Neural cell (in vitro differentiated cells): ENCODE results near the gene DLG5. TPM values are rescaled to one million over a fixed set of nuclear protein-coding genes. Genes with fewer than 3 reads are reported as not detected.

Experiments
- H2AFZ ChIP-seq: fragments of 200-600, 300-800 bp; sonication (generic), shearing (Covaris generic); 2 replicates; pipeline ENCODE4 v1.6.0; 2014; ENCODE audit warnings: low read depth, mild to moderate bottlenecking, antibody characterized with exemption, low read length, moderate library complexity
- H3F3A ChIP-seq: fragments of 200-600 bp; shearing (Covaris generic); 2 replicates; pipeline ENCODE4 v1.6.1; 2016; ENCODE audit warnings: mild to moderate bottlenecking, moderate library complexity, mixed read lengths, antibody characterized with exemption, low read length; ENCODE audit not compliant: insufficient read depth, poor library complexity, severe bottlenecking
- H3K27ac ChIP-seq: fragments of 200-600, 300-800 bp; sonication (generic), shearing (Covaris generic); 2 replicates; pipeline ENCODE4 v1.5.1; 2014; ENCODE audit warnings: mild to moderate bottlenecking, low read length, moderate library complexity
- H3K27me3 ChIP-seq: fragments of 300-800, 200-600 bp; sonication (generic), shearing (Covaris generic); 2 replicates; pipeline ENCODE4 v1.6.0; 2014; ENCODE audit warnings: mild to moderate bottlenecking, low read depth, low read length, moderate library complexity; ENCODE audit not compliant: insufficient read depth
- H3K36me3 ChIP-seq: fragments of 300-800, 200-600 bp; sonication (generic), shearing (Covaris generic); 2 replicates; pipeline ENCODE4 v1.5.1; 2014; ENCODE audit warnings: mild to moderate bottlenecking, antibody characterized with exemption, low read length, moderate library complexity; ENCODE audit not compliant: insufficient read depth
- H3K4me2 ChIP-seq: fragments of 300-800, 200-600 bp; sonication (generic), shearing (Covaris generic); 2 replicates; pipeline ENCODE4 v1.6.0; 2014; ENCODE audit warnings: mild to moderate bottlenecking, low read length
- H3K4me3 ChIP-seq: fragments of 300-800, 200-600 bp; sonication (generic), shearing (Covaris generic); 2 replicates; pipeline ENCODE4 v1.5.1; 2014; ENCODE audit warnings: mild to moderate bottlenecking, low read length, moderate library complexity
- H3K79me2 ChIP-seq: fragments of 200-600 bp; shearing (Covaris generic); replicated peaks from 2 replicates; pipeline ENCODE4 v1.6.0; 2014; ENCODE audit warnings: mild to moderate bottlenecking, low read length, moderate library complexity; ENCODE audit not compliant: insufficient read depth
- H3K9ac ChIP-seq: fragments of 300-800, 200-600 bp; sonication (generic), shearing (Covaris generic); 2 replicates; pipeline ENCODE4 v1.6.1; 2016; ENCODE audit warnings: mild to moderate bottlenecking, low read length, mixed read lengths
- H3K9me2 ChIP-seq: fragments of 200-600 bp; shearing (Covaris generic); 2 replicates; pipeline ENCODE4 v1.6.1; 2016; ENCODE audit warnings: mild to moderate bottlenecking, low read length, mixed read lengths; ENCODE audit not compliant: insufficient read depth
- H3K9me3 ChIP-seq: fragments of 200-600, 300-800 bp; sonication (generic), shearing (Covaris generic); 2 replicates; pipeline ENCODE4 v1.6.1; 2016; ENCODE audit warnings: mild to moderate bottlenecking, mixed run types, low read length, moderate library complexity, mixed read lengths
- H4K20me1 ChIP-seq: fragments of 200-600 bp; shearing (Covaris generic); 2 replicates; pipeline ENCODE4 v1.6.1; 2016; ENCODE audit warnings: mild to moderate bottlenecking, mixed run types; ENCODE audit not compliant: insufficient read depth
- CTCF ChIP-seq: fragments of 450-650 bp; IDR thresholded peaks from 2 replicates; pipeline ENCODE4 v1.5.1; 2014; ENCODE audit warnings: antibody characterized with exemption, mild to moderate bottlenecking, moderate library complexity; ENCODE audit not compliant: poor library complexity, severe bottlenecking
- EP300 ChIP-seq: fragments of 450-650 bp; conservative IDR thresholded peaks from 2 replicates; pipeline ENCODE4 v1.6.1; 2014; ENCODE audit warnings: antibody characterized with exemption, mild to moderate bottlenecking, moderate library complexity; ENCODE audit not compliant: poor library complexity, severe bottlenecking
- EZH2 ChIP-seq: fragments of 200-600, 300-800 bp; shearing (Covaris generic), sonication (generic); IDR thresholded peaks from 2 replicates; pipeline ENCODE4 v1.6.1; 2014; ENCODE audit warnings: antibody characterized with exemption, low read length, borderline replicate concordance, mild to moderate bottlenecking; ENCODE audit not compliant: insufficient read depth, poor library complexity, severe bottlenecking
- MXI1 ChIP-seq: fragments of 450-650 bp; conservative IDR thresholded peaks from 2 replicates; pipeline ENCODE4 v1.6.1; 2014; ENCODE audit warnings: antibody characterized with exemption, mild to moderate bottlenecking; ENCODE audit not compliant: poor library complexity, severe bottlenecking
- POLR2AphosphoS5 ChIP-seq: IDR thresholded peaks from 2 replicates; pipeline ENCODE4 v1.6.1; 2012
- RAD21 ChIP-seq: fragments of 450-650 bp; conservative IDR thresholded peaks from 2 replicates; pipeline ENCODE4 v1.6.1; 2014; ENCODE audit warnings: antibody characterized with exemption, mild to moderate bottlenecking, moderate library complexity
- REST ChIP-seq: IDR thresholded peaks from 2 replicates; pipeline ENCODE4 v1.6.1; 2012; ENCODE audit warnings: borderline replicate concordance
- SMC3 ChIP-seq: fragments of 450-650 bp; conservative IDR thresholded peaks from 2 replicates; pipeline ENCODE4 v1.6.1; 2014; ENCODE audit warnings: antibody characterized with exemption, mild to moderate bottlenecking, moderate library complexity; ENCODE audit not compliant: poor library complexity
- TAF1 ChIP-seq: IDR thresholded peaks from 2 replicates; pipeline ENCODE4 v1.6.1; 2012; ENCODE audit warnings: low read depth
- polyA plus RNA-seq: library from polyadenylated mRNA; depleted of rRNA; stranded (reverse); fragments of >200 nt; gene quantifications from 2 replicates; pipeline ENCODE4 v1.2.3, GENCODE V29; 2014

The DLG5 gene
- polyA plus RNA-seq, 1 donor from 2014 or later: 72.9 TPM

GRCh38 chr10:77853256-77853655 is 73.3 kb downstream of the DLG5 start:
- H3K9ac ChIP-seq: no peak overlapping the region
- H3K79me2 ChIP-seq: no peaks in the 10 kb centered on the region
- H3K27ac ChIP-seq: no peak overlapping the region
- no peaks in the 10 kb centered on the region for H3F3A ChIP-seq
- H2AFZ ChIP-seq: no peak overlapping the region
- no peaks in the 10 kb centered on the region for H3K36me3 ChIP-seq
- H3K4me2 ChIP-seq: no peak overlapping the region
- no peaks in the 10 kb centered on the region for H3K27me3 ChIP-seq
- no peak overlapping the region for H3K4me3 ChIP-seq
- no peaks in the 10 kb centered on the region for H3K9me2 ChIP-seq
- no peak for TF ChIP-seq EP300
- no peak for TF ChIP-seq CTCF
- no peak for TF ChIP-seq RAD21
- no peak for TF ChIP-seq SMC3
- no peak for TF ChIP-seq POLR2AphosphoS5
- TF ChIP-seq TAF1: no peak
- TF ChIP-seq EZH2: no peak
- no peak for TF ChIP-seq MXI1
- TF ChIP-seq REST: no peak
- H3K9me3 ChIP-seq: no peaks in the 10 kb centered on the region
- H4K20me1 ChIP-seq: no peaks in the 10 kb centered on the region

GRCh38 chr10:77850620-77851231 is 75.8 kb downstream of the DLG5 start:
- Histone ChIP-seq H3K36me3 (no peaks in the 10 kb centered on the region), H3K9me3 (no peaks in the 10 kb centered on the region), H3K9me2 (no peaks in the 10 kb centered on the region), H2AFZ (no peak overlapping the region), H3F3A (no peaks in the 10 kb centered on the region), H3K4me2 (no peak overlapping the region), H3K9ac (no peak overlapping the region), H3K79me2 (no peaks in the 10 kb centered on the region), H3K27ac (no peak overlapping the region), H4K20me1 (no peaks in the 10 kb centered on the region), H3K27me3 (no peaks in the 10 kb centered on the region), H3K4me3 (no peak overlapping the region)
- no peak for TF ChIP-seq TAF1
- no peak for TF ChIP-seq EP300
- TF ChIP-seq POLR2AphosphoS5: no peak
- TF ChIP-seq REST: no peak
- no peak for TF ChIP-seq CTCF
- no peak for TF ChIP-seq MXI1
- no peak for TF ChIP-seq SMC3
- no peak for TF ChIP-seq RAD21
- TF ChIP-seq EZH2: no peak
